Measurements from ENCODE around the gene NTN1. TPM values are rescaled to one million over a fixed set of nuclear protein-coding genes. Genes with fewer than 3 reads are reported as not detected.

The NTN1 gene
- total RNA-seq, 1 experiment from 2014 or later: 4.2 TPM

DNA sequence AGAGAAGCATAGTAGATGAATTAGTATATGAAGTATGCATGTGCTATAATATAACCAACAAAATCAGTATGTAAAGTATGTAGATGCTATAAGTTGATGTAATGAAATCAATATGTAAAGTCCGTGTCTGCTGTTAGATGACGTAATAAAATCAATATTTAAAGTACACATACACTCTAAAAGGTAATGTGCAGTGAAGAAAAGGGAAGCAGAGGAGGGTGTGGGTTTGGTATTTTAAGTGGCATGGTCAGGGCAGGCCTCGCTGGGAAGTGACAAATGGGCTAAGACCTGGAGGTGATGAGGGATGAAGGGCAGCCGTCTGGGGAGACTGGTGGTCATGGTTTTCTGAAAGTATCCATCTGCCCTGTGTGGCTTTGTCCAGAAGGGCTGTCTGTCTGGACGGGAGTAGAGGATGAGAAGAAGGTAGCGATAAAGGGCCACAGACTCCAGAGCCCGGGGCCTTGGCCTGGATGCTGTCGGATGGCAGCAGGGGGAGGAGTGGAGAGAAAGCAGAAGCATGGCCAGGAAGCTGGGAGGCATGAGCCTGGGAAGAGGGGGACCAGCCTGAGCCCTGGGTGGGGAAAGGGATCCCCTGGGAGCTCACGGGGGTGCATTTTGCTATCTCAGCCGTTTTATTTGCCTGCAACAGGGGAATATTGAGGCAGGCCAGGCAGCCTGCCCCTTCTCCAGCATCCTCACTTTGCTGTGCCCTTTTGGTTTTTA is 121.6 kb downstream of the NTN1 start (continued):
- no peak for TF ChIP-seq ZNF274 (IDR thresholded peaks at IDR 0.05; ENCODE audit: low read depth, low read length)
- TF ChIP-seq JUND (IDR thresholded peaks at IDR 0.05): no peak
- TF ChIP-seq TCF7L2 (IDR thresholded peaks at IDR 0.05; ENCODE audit: borderline replicate concordance, extremely low read depth, insufficient read depth, insufficient read length): no peak

DNA sequence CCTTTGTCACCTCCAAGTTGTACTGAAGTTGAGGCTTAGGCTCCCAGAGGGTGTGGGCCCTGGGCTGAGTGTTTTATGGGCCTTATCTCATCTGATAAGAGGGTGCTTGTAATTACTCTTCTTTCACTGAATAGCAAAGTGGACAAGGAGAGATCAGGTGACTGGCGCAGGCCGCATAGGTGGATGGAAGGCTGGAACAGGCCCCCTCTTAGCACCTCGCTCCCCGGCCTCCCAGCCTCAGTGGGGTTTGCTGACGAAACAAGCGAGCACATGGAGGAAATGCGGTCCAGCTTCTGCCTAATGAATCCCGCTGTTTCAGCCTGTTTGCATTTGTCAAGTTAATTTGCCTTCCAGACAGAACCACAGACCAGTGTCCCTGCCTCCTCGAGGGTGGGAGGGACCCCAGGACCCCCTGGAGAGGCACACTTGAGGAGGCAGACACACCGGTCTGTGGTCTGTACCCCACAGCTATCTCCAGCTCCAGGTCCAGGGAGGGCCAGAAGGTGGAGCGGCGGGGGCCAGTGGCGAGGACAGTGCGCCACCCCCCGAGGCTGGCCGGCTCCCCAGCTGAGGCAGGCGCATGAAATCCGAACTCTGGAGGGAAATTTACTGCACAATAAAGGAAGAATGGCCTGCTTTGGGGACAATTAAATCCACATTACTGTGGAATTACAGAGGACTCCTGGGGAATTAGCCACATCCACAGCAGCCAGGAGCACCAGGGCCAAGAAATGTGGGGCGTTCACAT is 123.4 kb downstream of the NTN1 start:
- BruUV-seq (replicated peaks): no TSS peak
- H3K9me2 ChIP-seq (ENCODE audit: insufficient read depth): no peaks in the 10 kb centered on the region
- H3K27me3 ChIP-seq (ENCODE audit: insufficient read depth, low read length): no peaks in the 10 kb centered on the region
- no peak overlapping the region for H2AFZ ChIP-seq (ENCODE audit: low read depth, low read length, poor library complexity, severe bottlenecking)
- H3K79me2 ChIP-seq (ENCODE audit: insufficient read depth, low read length): no peaks in the 10 kb centered on the region
- no peaks in the 10 kb centered on the region for H3K36me3 ChIP-seq (ENCODE audit: control insufficient read depth in 1 of 2, insufficient read depth in 2 of 2, low read length in 2 of 2)
- no peaks in the 10 kb centered on the region for H3K9me3 ChIP-seq (ENCODE audit: control insufficient read depth in 1 of 2, insufficient read depth in 1 of 2, low read depth in 1 of 2, low read length in 2 of 2)
- H3K4me2 ChIP-seq (ENCODE audit: low read length): no peak overlapping the region
- ChIA-PET POLR2A (no interaction called here), CTCF (no interaction called here), RAD21 (ENCODE audit: low non-redundant PET in 1 of 2, low total read pairs in 2 of 2, uncharacterized antibody in 2 of 2, unreplicated experiment in 2 of 2) (no interaction called here)
- H3K27ac ChIP-seq (ENCODE audit: low read depth, low read length): no peak overlapping the region
- intact Hi-C loops (cut with micrococcal nuclease): no loop called here
- no peak overlapping the region for H3K9ac ChIP-seq (ENCODE audit: low read length)
- no peak overlapping the region for H3K4me3 ChIP-seq (replicated peaks in 1 of 2; ENCODE audit: low read depth in 1 of 2, low read length in 2 of 2)
- ATAC-seq (no peak), DNase-seq (ENCODE audit: low read depth, low spot score) (no peak)
- no peaks in the 10 kb centered on the region for H4K20me1 ChIP-seq (ENCODE audit: insufficient read depth)
- TF ChIP-seq, protein P1, sequence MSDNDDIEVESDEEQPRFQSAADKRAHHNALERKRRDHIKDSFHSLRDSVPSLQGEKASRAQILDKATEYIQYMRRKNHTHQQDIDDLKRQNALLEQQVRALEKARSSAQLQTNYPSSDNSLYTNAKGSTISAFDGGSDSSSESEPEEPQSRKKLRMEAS (IDR thresholded peaks at IDR 0.05): no peak
- no peak for TF ChIP-seq EZH2 (IDR thresholded peaks at IDR 0.05)
- no peak for TF ChIP-seq CEBPB (IDR thresholded peaks at IDR 0.05; ENCODE audit: low read depth)
- TF ChIP-seq SRF (IDR thresholded peaks at IDR 0.05; ENCODE audit: low read depth): no peak
- no peak for TF ChIP-seq RAD21 (IDR thresholded peaks at IDR 0.05; ENCODE audit: low read depth)
- TF ChIP-seq, protein P2, sequence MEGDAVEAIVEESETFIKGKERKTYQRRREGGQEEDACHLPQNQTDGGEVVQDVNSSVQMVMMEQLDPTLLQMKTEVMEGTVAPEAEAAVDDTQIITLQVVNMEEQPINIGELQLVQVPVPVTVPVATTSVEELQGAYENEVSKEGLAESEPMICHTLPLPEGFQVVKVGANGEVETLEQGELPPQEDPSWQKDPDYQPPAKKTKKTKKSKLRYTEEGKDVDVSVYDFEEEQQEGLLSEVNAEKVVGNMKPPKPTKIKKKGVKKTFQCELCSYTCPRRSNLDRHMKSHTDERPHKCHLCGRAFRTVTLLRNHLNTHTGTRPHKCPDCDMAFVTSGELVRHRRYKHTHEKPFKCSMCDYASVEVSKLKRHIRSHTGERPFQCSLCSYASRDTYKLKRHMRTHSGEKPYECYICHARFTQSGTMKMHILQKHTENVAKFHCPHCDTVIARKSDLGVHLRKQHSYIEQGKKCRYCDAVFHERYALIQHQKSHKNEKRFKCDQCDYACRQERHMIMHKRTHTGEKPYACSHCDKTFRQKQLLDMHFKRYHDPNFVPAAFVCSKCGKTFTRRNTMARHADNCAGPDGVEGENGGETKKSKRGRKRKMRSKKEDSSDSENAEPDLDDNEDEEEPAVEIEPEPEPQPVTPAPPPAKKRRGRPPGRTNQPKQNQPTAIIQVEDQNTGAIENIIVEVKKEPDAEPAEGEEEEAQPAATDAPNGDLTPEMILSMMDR (IDR thresholded peaks at IDR 0.05 in 2 of 3, conservative IDR thresholded peaks at IDR 0.05 in 1 of 3; ENCODE audit: borderline replicate concordance in 1 of 3, insufficient read depth in 1 of 3, low read depth in 2 of 3, low read length in 2 of 3): no peak
- TF ChIP-seq ZFX (IDR thresholded peaks at IDR 0.05): no peak
- TF ChIP-seq POLR2A (IDR thresholded peaks at IDR 0.05; ENCODE audit: borderline replicate concordance, extremely low read depth, insufficient read depth, insufficient read length): no peak
- TF ChIP-seq, protein P3, sequence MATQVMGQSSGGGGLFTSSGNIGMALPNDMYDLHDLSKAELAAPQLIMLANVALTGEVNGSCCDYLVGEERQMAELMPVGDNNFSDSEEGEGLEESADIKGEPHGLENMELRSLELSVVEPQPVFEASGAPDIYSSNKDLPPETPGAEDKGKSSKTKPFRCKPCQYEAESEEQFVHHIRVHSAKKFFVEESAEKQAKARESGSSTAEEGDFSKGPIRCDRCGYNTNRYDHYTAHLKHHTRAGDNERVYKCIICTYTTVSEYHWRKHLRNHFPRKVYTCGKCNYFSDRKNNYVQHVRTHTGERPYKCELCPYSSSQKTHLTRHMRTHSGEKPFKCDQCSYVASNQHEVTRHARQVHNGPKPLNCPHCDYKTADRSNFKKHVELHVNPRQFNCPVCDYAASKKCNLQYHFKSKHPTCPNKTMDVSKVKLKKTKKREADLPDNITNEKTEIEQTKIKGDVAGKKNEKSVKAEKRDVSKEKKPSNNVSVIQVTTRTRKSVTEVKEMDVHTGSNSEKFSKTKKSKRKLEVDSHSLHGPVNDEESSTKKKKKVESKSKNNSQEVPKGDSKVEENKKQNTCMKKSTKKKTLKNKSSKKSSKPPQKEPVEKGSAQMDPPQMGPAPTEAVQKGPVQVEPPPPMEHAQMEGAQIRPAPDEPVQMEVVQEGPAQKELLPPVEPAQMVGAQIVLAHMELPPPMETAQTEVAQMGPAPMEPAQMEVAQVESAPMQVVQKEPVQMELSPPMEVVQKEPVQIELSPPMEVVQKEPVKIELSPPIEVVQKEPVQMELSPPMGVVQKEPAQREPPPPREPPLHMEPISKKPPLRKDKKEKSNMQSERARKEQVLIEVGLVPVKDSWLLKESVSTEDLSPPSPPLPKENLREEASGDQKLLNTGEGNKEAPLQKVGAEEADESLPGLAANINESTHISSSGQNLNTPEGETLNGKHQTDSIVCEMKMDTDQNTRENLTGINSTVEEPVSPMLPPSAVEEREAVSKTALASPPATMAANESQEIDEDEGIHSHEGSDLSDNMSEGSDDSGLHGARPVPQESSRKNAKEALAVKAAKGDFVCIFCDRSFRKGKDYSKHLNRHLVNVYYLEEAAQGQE (IDR thresholded peaks at IDR 0.05; ENCODE audit: low read depth): no peak
- TF ChIP-seq, protein P4, sequence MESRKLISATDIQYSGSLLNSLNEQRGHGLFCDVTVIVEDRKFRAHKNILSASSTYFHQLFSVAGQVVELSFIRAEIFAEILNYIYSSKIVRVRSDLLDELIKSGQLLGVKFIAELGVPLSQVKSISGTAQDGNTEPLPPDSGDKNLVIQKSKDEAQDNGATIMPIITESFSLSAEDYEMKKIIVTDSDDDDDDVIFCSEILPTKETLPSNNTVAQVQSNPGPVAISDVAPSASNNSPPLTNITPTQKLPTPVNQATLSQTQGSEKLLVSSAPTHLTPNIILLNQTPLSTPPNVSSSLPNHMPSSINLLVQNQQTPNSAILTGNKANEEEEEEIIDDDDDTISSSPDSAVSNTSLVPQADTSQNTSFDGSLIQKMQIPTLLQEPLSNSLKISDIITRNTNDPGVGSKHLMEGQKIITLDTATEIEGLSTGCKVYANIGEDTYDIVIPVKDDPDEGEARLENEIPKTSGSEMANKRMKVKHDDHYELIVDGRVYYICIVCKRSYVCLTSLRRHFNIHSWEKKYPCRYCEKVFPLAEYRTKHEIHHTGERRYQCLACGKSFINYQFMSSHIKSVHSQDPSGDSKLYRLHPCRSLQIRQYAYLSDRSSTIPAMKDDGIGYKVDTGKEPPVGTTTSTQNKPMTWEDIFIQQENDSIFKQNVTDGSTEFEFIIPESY (IDR thresholded peaks at IDR 0.05; ENCODE audit: extremely low read depth, insufficient replicate concordance, low read length): no peak
- no peak for TF ChIP-seq EZH2phosphoT487 (IDR thresholded peaks at IDR 0.05; ENCODE audit: borderline replicate concordance)
- TF ChIP-seq CBX3 (IDR thresholded peaks at IDR 0.05; ENCODE audit: low read depth): no peak
- TF ChIP-seq YY1 (IDR thresholded peaks at IDR 0.05; ENCODE audit: extremely low read depth, insufficient replicate concordance, low read depth, low read length): no peak
- no peaks in the 10 kb centered on the region for H3K4me1 ChIP-seq (ENCODE audit: control insufficient read depth in 1 of 2, insufficient read depth in 2 of 2, low read length in 2 of 2)

Measured in HCT116 (cell line).